Nephron progenitor cell (in vitro differentiated cells): ENCODE data around the gene FOSL1.

Experiments used
- DNase-seq: peaks from one replicate; pipeline ENCODE4 v3.0.0; 2021
- H3K27ac Mint-ChIP-seq: 2 replicates; pipeline ENCODE4 v1.8.0; 2021; ENCODE audit warnings: mild to moderate bottlenecking, moderate library complexity, mixed read lengths
- H3K27me3 Mint-ChIP-seq: 2 replicates; pipeline ENCODE4 v1.8.0; 2021; ENCODE audit warnings: mild to moderate bottlenecking, low read depth, mixed read lengths; ENCODE audit not compliant: poor library complexity
- H3K36me3 Mint-ChIP-seq: 2 replicates; pipeline ENCODE4 v1.8.0; 2021; ENCODE audit warnings: low read depth, mixed read lengths
- H3K4me1 Mint-ChIP-seq: 2 replicates; pipeline ENCODE4 v1.8.0; 2021; ENCODE audit warnings: mixed read lengths
- H3K4me3 Mint-ChIP-seq: 2 replicates; pipeline ENCODE4 v1.8.0; 2021; ENCODE audit warnings: mild to moderate bottlenecking, moderate library complexity, mixed read lengths
- H3K9me3 Mint-ChIP-seq: 2 replicates; pipeline ENCODE4 v1.8.0; 2021; ENCODE audit warnings: mild to moderate bottlenecking, moderate library complexity, mixed read lengths
- TF ChIP-seq, protein P1 (sequence below): fragments of 200-600 bp; sonication (generic); IDR thresholded peaks from 2 replicates; pipeline ENCODE4 v1.5.0; 2021; ENCODE audit warnings: antibody characterized with exemption

The FOSL1 gene

DNA sequence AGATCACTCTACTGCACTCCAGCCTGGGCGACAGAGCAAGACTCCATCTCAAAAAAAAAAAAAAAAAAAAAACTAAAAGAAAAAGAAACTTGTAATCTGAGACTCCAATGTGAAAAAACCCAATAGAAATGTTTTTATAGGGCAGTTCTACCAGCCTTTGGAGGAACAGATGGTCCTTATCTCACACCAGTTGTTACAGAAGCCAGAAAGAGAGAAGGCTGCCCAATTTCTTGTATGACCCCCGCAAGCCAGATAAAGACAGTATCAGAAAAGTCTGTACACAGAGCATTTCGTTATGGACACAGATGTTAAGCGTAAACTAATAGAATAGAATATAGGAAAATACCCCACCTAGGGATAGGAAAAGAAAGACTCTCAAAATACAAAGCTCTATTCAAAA is 33.8 kb upstream of the FOSL1 start:
- H3K27me3 Mint-ChIP-seq = peaks cover 14% of the 10 kb centered on the region
- H3K9me3 Mint-ChIP-seq = no peaks in the 10 kb centered on the region
- TF ChIP-seq, protein P1, sequence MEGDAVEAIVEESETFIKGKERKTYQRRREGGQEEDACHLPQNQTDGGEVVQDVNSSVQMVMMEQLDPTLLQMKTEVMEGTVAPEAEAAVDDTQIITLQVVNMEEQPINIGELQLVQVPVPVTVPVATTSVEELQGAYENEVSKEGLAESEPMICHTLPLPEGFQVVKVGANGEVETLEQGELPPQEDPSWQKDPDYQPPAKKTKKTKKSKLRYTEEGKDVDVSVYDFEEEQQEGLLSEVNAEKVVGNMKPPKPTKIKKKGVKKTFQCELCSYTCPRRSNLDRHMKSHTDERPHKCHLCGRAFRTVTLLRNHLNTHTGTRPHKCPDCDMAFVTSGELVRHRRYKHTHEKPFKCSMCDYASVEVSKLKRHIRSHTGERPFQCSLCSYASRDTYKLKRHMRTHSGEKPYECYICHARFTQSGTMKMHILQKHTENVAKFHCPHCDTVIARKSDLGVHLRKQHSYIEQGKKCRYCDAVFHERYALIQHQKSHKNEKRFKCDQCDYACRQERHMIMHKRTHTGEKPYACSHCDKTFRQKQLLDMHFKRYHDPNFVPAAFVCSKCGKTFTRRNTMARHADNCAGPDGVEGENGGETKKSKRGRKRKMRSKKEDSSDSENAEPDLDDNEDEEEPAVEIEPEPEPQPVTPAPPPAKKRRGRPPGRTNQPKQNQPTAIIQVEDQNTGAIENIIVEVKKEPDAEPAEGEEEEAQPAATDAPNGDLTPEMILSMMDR = no peak
- no peak overlapping the region for H3K4me3 Mint-ChIP-seq
- H3K4me1 Mint-ChIP-seq = peaks cover 29% of the 10 kb centered on the region
- no peaks in the 10 kb centered on the region for H3K36me3 Mint-ChIP-seq
- H3K27ac Mint-ChIP-seq = no peak overlapping the region
- no peak for DNase-seq

DNA sequence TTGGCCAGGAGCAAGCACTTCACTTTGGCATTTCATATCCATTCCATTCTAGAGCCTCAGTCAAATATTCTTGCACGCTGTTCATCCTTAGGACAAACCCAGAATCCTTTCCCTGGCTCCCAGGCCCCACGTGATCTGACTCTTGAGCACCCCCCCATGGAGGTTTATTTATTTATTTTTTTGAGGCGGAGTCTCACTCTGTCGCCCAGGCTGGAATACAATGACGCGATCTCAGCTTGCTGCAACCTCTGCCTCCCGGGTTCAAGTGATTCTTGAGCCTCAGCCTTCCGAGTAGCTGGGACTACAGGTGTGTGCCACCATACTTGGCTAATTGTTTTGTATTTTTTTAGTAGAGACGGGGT is 32.4 kb upstream of the FOSL1 start:
- H3K27ac Mint-ChIP-seq = no peak overlapping the region
- no peaks in the 10 kb centered on the region for H3K9me3 Mint-ChIP-seq
- peaks cover 23% of the 10 kb centered on the region for H3K4me1 Mint-ChIP-seq
- H3K36me3 Mint-ChIP-seq = no peaks in the 10 kb centered on the region
- peaks cover 10% of the 10 kb centered on the region for H3K27me3 Mint-ChIP-seq
- no peak for DNase-seq
- TF ChIP-seq, protein P1 = no peak
- H3K4me3 Mint-ChIP-seq = no peak overlapping the region

GRCh38 chr11:65931773-65932557 is 31.8 kb upstream of the FOSL1 start:
- Mint-ChIP-seq H3K4me1 (peaks cover 23% of the 10 kb centered on the region), H3K27me3 (peaks cover 6% of the 10 kb centered on the region), H3K36me3 (no peaks in the 10 kb centered on the region), H3K4me3 (no peak overlapping the region), H3K27ac (no peak overlapping the region), H3K9me3 (no peaks in the 10 kb centered on the region)
- DNase-seq = no peak
- TF ChIP-seq, protein P1 = no peak

DNA sequence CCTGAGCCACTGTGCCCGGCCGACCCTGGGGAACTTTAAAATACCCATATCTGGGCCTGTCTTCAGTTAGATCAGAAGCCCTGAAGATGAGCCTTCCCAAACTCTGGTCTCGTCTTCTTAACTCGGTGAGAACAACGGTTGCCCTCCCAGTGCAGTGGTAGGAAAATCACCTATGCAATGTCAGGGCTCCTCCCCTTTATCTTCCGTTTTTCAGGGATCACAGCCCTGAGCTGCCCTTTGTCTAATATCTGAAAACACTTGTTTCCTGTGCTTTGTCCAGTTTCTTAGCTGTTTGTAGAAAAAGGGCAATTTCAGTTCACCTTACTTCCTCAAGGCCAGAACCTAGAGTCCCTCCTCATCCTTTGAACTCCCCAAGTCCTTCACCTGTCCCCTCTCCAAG is 28.5 kb upstream of the FOSL1 start:
- Mint-ChIP-seq H3K27me3 (peaks cover 3% of the 10 kb centered on the region), H3K4me1 (peaks cover 19% of the 10 kb centered on the region)

DNA sequence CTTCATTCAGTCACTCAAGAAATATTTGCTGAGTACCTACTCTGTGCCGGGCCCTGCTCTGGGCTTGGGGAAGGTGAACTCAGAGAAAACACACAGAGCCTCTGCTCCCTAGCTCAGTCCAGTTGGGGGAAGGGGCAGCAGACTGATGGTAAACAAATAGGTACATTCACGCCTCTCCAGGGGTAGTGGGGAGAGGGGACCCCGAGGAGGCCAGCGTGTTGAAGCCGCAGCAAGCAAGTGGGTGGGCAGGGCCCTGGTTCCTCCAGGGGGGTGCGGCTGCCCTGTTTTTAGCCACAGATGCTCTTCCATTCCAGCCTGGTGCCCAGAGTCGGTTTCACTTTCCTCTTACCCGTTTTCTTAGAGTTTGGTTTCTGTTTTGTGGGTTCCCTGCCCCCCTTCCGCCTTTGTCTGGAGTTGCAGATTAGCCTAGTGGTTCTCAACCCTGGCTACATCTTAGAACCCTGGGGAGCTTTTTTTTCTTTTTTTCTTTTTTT is 27.8 kb upstream of the FOSL1 start:
- Mint-ChIP-seq H3K4me1 (peaks cover 17% of the 10 kb centered on the region), H3K36me3 (peaks cover 6% of the 10 kb centered on the region), H3K27ac (no peak overlapping the region), H3K9me3 (no peaks in the 10 kb centered on the region), H3K27me3 (peaks cover 3% of the 10 kb centered on the region), H3K4me3 (no peak overlapping the region)
- no peak for DNase-seq
- TF ChIP-seq, protein P1 = no peak

More for the DNA sequence above, 28.5 kb upstream of the FOSL1 start:
- H3K27ac Mint-ChIP-seq = no peak overlapping the region
- H3K4me3 Mint-ChIP-seq = no peak overlapping the region
- no peaks in the 10 kb centered on the region for H3K9me3 Mint-ChIP-seq
- no peak for DNase-seq
- H3K36me3 Mint-ChIP-seq = no peaks in the 10 kb centered on the region
- TF ChIP-seq, protein P1 = no peak

DNA sequence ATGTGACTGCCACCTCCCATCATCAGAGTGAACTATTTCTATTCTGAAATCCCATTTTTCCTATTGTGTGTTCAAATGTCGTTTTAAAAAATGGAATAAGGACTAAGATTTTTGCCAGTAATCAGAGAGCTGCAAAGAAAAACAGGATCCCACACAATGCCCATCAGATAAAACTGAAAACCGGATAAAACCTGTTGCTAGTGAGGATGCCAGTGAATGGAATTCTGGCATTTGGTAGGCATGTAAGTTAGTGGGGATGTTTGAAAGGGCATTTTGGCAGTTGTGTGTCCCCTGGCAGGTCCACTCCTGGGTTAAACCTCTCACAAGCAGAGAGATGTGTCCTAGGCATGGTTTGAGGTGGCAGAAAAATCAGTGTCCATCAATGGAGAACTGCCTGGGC is 25.2 kb upstream of the FOSL1 start:
- Mint-ChIP-seq H3K4me1 (peaks cover under 1% of the 10 kb centered on the region), H3K36me3 (peaks cover 19% of the 10 kb centered on the region), H3K27me3 (peaks cover 3% of the 10 kb centered on the region), H3K9me3 (no peaks in the 10 kb centered on the region), H3K4me3 (no peak overlapping the region), H3K27ac (peak overlapping the region; percentile 94)
- TF ChIP-seq, protein P1 = no peak
- DNase-seq = no peak
